HEK293 (cell line): ENCODE data around the gene HOXC11.

Source experiments
- CTCF ChIA-PET: fragments of 350-600 bp; formaldehyde crosslinking; extraction: SDS; loops from one replicate; lab custom pipeline; 2021; ENCODE audit warnings: antibody characterized with exemption; lab: Yijun Ruan, JAX
- POLR2A ChIA-PET: fragments of 300-600 bp; formaldehyde crosslinking; extraction: SDS; loops from one replicate; lab custom pipeline; 2020; ENCODE audit warnings: antibody characterized with exemption, inconsistent platforms; lab: Yijun Ruan, JAX
- H3K27ac ChIP-seq: fragments of 200-500 bp; sonication (Bioruptor generic); 2 replicates; pipeline ENCODE4 v1.5.1; 2014; ENCODE audit warnings: low read depth, low read length, control low read depth, inconsistent platforms; ENCODE audit errors: extremely low read depth
- H3K36me3 ChIP-seq, 2 experiments: fragments of 200-500 bp in 1 of 2; sonication (Bioruptor generic) in 1 of 2; 1 replicate in 1 of 2; 2 replicates in 1 of 2; pipeline ENCODE4 v1.5.1; 2014 to 2017; ENCODE audit warnings: inconsistent platforms in 2 of 2, low read length in 2 of 2; ENCODE audit not compliant: control insufficient read depth in 2 of 2, insufficient read depth in 1 of 2
- H3K4me1 ChIP-seq: fragments of 200-500 bp; sonication (Bioruptor generic); 2 replicates; pipeline ENCODE4 v1.5.1; 2014; ENCODE audit warnings: mild to moderate bottlenecking, low read length, inconsistent platforms; ENCODE audit not compliant: control insufficient read depth, insufficient read depth
- H3K4me3 ChIP-seq: 2 replicates; pipeline ENCODE4 v1.5.1; 2011; ENCODE audit warnings: low read depth, mild to moderate bottlenecking, control low read depth, low read length, moderate library complexity
- H3K9me3 ChIP-seq: fragments of 200-500 bp; sonication (Bioruptor generic); 2 replicates; pipeline ENCODE4 v1.5.1; 2014; ENCODE audit warnings: low read depth, low read length, inconsistent platforms; ENCODE audit not compliant: control insufficient read depth, insufficient read depth
- EGR2 ChIP-seq: fragments of 450-650 bp; formaldehyde crosslinking; IDR thresholded peaks from 2 replicates; pipeline ENCODE4 v1.5.1; 2016; ENCODE audit warnings: low read depth, missing biosample characterization, missing genetic modification characterization
- KLF8 ChIP-seq: fragments of 450-650 bp; formaldehyde crosslinking; IDR thresholded peaks from 2 replicates; pipeline ENCODE4 v1.5.1; 2016; ENCODE audit warnings: missing biosample characterization, missing genetic modification characterization
- SP7 ChIP-seq: fragments of 450-650 bp; formaldehyde crosslinking; IDR thresholded peaks from 2 replicates; pipeline ENCODE4 v1.5.1; 2016; ENCODE audit warnings: missing biosample characterization, missing genetic modification characterization
- ZFP3 ChIP-seq: fragments of 450-650 bp; formaldehyde crosslinking; IDR thresholded peaks from 2 replicates; pipeline ENCODE4 v1.5.1; 2016; ENCODE audit warnings: low read depth, missing biosample characterization, missing genetic modification characterization
- ZNF10 ChIP-seq: fragments of 450-650 bp; formaldehyde crosslinking; IDR thresholded peaks from 2 replicates; pipeline ENCODE4 v1.5.1; 2017; ENCODE audit warnings: missing biosample characterization, missing genetic modification characterization
- ZNF202 ChIP-seq: fragments of 450-650 bp; formaldehyde crosslinking; IDR thresholded peaks from 2 replicates; pipeline ENCODE4 v1.5.1; 2016; ENCODE audit warnings: missing biosample characterization, missing genetic modification characterization, borderline replicate concordance
- ZNF394 ChIP-seq: fragments of 450-650 bp; formaldehyde crosslinking; IDR thresholded peaks from 2 replicates; pipeline ENCODE4 v1.5.1; 2016; ENCODE audit warnings: missing biosample characterization, missing genetic modification characterization, mild to moderate bottlenecking, moderate library complexity, borderline replicate concordance
- ZNF629 ChIP-seq: fragments of 450-650 bp; formaldehyde crosslinking; IDR thresholded peaks from 2 replicates; pipeline ENCODE4 v1.5.1; 2017; ENCODE audit warnings: missing biosample characterization, missing genetic modification characterization
- ZNF677 ChIP-seq: fragments of 450-650 bp; IDR thresholded peaks from 2 replicates; pipeline ENCODE4 v1.5.0; 2018; ENCODE audit warnings: missing biosample characterization, mild to moderate bottlenecking, missing genetic modification characterization, moderate library complexity
- ZNF776 ChIP-seq: fragments of 450-650 bp; formaldehyde crosslinking; IDR thresholded peaks from 2 replicates; pipeline ENCODE4 v1.5.0; 2017; ENCODE audit warnings: missing biosample characterization, missing genetic modification characterization, borderline replicate concordance
- TF ChIP-seq, protein P1 (sequence below): fragments of 450-650 bp; formaldehyde crosslinking; IDR thresholded peaks from 2 replicates; pipeline ENCODE4 v1.5.1; 2016; ENCODE audit warnings: missing biosample characterization, missing genetic modification characterization, low read depth
- TF ChIP-seq, protein P2 (sequence below): fragments of 450-650 bp; formaldehyde crosslinking; IDR thresholded peaks from 2 replicates; pipeline ENCODE4 v1.5.1; 2016; ENCODE audit warnings: missing biosample characterization, missing genetic modification characterization
- TF ChIP-seq, protein P3 (sequence below): fragments of 450-650 bp; formaldehyde crosslinking; IDR thresholded peaks from 2 replicates; pipeline ENCODE4 v1.5.1; 2017; ENCODE audit warnings: missing biosample characterization, missing genetic modification characterization
- TF ChIP-seq, protein P4 (sequence below): fragments of 450-650 bp; formaldehyde crosslinking; IDR thresholded peaks from 2 replicates; pipeline ENCODE4 v1.5.1; 2016; ENCODE audit warnings: missing biosample characterization, missing genetic modification characterization
- TF ChIP-seq, protein P5 (sequence below): fragments of 450-650 bp; formaldehyde crosslinking; conservative IDR thresholded peaks from 2 replicates; pipeline ENCODE4 v1.5.1; 2016; ENCODE audit warnings: low read depth, missing biosample characterization, missing genetic modification characterization
- TF ChIP-seq, protein P6 (sequence below): fragments of 450-650 bp; formaldehyde crosslinking; IDR thresholded peaks from 2 replicates; pipeline ENCODE4 v1.5.1; 2016; ENCODE audit warnings: missing biosample characterization, missing genetic modification characterization
- TF ChIP-seq, protein P7 (sequence below): fragments of 450-650 bp; formaldehyde crosslinking; optimal IDR thresholded peaks from 2 replicates; pipeline ENCODE3; 2016; ENCODE audit warnings: missing biosample characterization, mild to moderate bottlenecking, missing genetic modification characterization

HOXC11 gene

DNA sequence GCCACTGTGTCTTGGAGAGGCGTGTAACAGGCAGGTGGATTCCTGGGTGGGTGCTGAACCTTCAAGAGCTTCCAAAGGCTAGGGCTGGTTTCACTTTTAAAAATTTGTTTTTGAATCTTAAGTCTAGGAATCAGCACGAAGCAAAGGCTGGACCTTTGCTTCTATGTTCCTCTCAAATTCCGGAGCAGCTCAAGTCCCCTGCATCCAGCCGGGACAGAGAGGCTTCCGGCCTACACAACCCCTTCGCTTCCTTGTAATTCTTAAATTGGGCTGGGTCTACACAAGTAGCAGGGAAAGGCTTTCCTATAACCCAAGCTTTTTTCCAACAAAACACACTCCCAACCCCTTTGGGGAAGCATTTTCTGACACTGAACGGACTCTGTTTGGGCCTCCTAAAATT, 9.9 kb upstream of the HOXC11 start (continued):
- TF ChIP-seq ZFP3 (no peak), EGR2 (tag by site-specific recombination) (no peak), ZNF202 (tag by site-specific recombination) (no peak), ZNF677 (no peak), ZNF629 (tag by site-specific recombination) (no peak)
- TF ChIP-seq, protein P1, sequence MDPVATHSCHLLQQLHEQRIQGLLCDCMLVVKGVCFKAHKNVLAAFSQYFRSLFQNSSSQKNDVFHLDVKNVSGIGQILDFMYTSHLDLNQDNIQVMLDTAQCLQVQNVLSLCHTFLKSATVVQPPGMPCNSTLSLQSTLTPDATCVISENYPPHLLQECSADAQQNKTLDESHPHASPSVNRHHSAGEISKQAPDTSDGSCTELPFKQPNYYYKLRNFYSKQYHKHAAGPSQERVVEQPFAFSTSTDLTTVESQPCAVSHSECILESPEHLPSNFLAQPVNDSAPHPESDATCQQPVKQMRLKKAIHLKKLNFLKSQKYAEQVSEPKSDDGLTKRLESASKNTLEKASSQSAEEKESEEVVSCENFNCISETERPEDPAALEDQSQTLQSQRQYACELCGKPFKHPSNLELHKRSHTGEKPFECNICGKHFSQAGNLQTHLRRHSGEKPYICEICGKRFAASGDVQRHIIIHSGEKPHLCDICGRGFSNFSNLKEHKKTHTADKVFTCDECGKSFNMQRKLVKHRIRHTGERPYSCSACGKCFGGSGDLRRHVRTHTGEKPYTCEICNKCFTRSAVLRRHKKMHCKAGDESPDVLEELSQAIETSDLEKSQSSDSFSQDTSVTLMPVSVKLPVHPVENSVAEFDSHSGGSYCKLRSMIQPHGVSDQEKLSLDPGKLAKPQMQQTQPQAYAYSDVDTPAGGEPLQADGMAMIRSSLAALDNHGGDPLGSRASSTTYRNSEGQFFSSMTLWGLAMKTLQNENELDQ (tag by site-specific recombination) = no peak

DNA sequence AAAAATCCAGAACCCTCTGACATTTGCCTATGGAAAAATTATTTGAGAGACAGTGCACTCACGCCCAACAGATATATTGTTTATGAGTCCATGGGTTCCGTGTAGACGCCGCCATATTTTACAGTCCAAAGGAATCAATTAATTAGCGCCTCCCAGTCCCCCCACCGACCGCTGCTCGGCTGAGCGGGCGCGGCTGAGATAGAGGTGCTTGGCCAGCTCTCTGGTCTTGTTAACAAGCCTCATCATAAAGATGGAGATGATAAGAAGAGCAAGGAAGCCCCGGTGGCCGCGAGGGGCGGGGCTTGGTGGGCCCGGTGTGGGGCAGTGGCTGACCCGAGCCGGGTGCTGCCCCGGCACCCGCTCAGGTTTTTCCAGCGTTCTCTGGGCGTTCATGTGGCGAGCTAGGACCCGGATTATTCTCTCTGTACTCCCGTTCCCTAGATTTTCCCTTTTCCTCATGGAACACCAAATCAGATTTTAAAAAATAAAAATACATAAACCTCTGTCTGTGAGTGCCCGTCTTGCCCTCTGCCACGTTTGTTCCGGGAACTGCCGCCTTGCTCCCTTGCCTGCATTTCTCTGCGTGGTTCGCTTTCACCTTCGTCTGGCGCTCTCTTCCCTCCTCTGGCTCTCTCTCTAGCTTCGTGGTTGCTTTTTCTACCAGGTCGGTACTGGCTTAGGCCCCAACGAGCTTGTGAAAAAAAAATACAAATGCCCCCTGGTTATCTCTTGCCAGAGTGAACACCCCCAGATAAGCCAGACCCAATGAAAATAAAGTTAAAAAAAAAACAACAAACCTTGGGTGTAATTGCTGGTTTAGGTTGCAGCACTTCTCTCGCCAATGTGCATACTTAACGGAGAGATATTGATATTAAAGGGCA, 9.3 kb upstream of the HOXC11 start:
- ChIA-PET CTCF (interaction anchor here (0.5 to 1.4 kb wide), 5 partner anchors 76 to 261 kb away, joined by 3 to 4 read pairs (median 4); no protein-coding TSS in a partner anchor), POLR2A (interaction anchor here (1.3 kb wide), 1 partner anchor 22 kb away, joined by 3 read pairs; no protein-coding TSS in a partner anchor)
- Histone ChIP-seq H3K36me3 (peaks cover 0 to 8% of the 10 kb centered on the region in 2 experiments; a peak in 1 of 3 replicates), H3K4me3 (no peak overlapping the region), H3K9me3 (no peaks in the 10 kb centered on the region), H3K27ac (peak overlapping the region; percentile 96), H3K4me1 (peaks cover 50% of the 10 kb centered on the region)
- TF ChIP-seq ZNF776 = no peak
- TF ChIP-seq, protein P2, sequence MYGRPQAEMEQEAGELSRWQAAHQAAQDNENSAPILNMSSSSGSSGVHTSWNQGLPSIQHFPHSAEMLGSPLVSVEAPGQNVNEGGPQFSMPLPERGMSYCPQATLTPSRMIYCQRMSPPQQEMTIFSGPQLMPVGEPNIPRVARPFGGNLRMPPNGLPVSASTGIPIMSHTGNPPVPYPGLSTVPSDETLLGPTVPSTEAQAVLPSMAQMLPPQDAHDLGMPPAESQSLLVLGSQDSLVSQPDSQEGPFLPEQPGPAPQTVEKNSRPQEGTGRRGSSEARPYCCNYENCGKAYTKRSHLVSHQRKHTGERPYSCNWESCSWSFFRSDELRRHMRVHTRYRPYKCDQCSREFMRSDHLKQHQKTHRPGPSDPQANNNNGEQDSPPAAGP = 0 out of 2 replicates have a peak, but pooled peaks have one; percentile 21
- TF ChIP-seq, protein P3, sequence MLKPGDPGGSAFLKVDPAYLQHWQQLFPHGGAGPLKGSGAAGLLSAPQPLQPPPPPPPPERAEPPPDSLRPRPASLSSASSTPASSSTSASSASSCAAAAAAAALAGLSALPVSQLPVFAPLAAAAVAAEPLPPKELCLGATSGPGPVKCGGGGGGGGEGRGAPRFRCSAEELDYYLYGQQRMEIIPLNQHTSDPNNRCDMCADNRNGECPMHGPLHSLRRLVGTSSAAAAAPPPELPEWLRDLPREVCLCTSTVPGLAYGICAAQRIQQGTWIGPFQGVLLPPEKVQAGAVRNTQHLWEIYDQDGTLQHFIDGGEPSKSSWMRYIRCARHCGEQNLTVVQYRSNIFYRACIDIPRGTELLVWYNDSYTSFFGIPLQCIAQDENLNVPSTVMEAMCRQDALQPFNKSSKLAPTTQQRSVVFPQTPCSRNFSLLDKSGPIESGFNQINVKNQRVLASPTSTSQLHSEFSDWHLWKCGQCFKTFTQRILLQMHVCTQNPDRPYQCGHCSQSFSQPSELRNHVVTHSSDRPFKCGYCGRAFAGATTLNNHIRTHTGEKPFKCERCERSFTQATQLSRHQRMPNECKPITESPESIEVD (tag by site-specific recombination) = peak; percentile 80
- TF ChIP-seq, protein P4, sequence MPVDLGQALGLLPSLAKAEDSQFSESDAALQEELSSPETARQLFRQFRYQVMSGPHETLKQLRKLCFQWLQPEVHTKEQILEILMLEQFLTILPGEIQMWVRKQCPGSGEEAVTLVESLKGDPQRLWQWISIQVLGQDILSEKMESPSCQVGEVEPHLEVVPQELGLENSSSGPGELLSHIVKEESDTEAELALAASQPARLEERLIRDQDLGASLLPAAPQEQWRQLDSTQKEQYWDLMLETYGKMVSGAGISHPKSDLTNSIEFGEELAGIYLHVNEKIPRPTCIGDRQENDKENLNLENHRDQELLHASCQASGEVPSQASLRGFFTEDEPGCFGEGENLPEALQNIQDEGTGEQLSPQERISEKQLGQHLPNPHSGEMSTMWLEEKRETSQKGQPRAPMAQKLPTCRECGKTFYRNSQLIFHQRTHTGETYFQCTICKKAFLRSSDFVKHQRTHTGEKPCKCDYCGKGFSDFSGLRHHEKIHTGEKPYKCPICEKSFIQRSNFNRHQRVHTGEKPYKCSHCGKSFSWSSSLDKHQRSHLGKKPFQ (tag by site-specific recombination) = peak; percentile 72
- TF ChIP-seq SP7 (tag by site-specific recombination) = peak; percentile 90
- TF ChIP-seq, protein P5, sequence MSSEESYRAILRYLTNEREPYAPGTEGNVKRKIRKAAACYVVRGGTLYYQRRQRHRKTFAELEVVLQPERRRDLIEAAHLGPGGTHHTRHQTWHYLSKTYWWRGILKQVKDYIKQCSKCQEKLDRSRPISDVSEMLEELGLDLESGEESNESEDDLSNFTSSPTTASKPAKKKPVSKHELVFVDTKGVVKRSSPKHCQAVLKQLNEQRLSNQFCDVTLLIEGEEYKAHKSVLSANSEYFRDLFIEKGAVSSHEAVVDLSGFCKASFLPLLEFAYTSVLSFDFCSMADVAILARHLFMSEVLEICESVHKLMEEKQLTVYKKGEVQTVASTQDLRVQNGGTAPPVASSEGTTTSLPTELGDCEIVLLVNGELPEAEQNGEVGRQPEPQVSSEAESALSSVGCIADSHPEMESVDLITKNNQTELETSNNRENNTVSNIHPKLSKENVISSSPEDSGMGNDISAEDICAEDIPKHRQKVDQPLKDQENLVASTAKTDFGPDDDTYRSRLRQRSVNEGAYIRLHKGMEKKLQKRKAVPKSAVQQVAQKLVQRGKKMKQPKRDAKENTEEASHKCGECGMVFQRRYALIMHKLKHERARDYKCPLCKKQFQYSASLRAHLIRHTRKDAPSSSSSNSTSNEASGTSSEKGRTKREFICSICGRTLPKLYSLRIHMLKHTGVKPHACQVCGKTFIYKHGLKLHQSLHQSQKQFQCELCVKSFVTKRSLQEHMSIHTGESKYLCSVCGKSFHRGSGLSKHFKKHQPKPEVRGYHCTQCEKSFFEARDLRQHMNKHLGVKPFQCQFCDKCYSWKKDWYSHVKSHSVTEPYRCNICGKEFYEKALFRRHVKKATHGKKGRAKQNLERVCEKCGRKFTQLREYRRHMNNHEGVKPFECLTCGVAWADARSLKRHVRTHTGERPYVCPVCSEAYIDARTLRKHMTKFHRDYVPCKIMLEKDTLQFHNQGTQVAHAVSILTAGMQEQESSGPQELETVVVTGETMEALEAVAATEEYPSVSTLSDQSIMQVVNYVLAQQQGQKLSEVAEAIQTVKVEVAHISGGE (tag by site-specific recombination) = no peak
- peak; percentile 17; the same call in 1 of the 2 replicates for TF ChIP-seq ZNF394 (tag by site-specific recombination)
- TF ChIP-seq ZNF10 (tag by site-specific recombination) = peak; percentile 95
- TF ChIP-seq, protein P6, sequence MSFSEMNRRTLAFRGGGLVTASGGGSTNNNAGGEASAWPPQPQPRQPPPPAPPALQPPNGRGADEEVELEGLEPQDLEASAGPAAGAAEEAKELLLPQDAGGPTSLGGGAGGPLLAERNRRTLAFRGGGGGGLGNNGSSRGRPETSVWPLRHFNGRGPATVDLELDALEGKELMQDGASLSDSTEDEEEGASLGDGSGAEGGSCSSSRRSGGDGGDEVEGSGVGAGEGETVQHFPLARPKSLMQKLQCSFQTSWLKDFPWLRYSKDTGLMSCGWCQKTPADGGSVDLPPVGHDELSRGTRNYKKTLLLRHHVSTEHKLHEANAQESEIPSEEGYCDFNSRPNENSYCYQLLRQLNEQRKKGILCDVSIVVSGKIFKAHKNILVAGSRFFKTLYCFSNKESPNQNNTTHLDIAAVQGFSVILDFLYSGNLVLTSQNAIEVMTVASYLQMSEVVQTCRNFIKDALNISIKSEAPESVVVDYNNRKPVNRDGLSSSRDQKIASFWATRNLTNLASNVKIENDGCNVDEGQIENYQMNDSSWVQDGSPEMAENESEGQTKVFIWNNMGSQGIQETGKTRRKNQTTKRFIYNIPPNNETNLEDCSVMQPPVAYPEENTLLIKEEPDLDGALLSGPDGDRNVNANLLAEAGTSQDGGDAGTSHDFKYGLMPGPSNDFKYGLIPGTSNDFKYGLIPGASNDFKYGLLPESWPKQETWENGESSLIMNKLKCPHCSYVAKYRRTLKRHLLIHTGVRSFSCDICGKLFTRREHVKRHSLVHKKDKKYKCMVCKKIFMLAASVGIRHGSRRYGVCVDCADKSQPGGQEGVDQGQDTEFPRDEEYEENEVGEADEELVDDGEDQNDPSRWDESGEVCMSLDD (tag by site-specific recombination) = 0 out of 2 replicates have a peak, but pooled peaks have one; percentile 19
- TF ChIP-seq KLF8 (tag by site-specific recombination) = peak; percentile 38
- TF ChIP-seq ZNF677 = no peak
- TF ChIP-seq, protein P7, sequence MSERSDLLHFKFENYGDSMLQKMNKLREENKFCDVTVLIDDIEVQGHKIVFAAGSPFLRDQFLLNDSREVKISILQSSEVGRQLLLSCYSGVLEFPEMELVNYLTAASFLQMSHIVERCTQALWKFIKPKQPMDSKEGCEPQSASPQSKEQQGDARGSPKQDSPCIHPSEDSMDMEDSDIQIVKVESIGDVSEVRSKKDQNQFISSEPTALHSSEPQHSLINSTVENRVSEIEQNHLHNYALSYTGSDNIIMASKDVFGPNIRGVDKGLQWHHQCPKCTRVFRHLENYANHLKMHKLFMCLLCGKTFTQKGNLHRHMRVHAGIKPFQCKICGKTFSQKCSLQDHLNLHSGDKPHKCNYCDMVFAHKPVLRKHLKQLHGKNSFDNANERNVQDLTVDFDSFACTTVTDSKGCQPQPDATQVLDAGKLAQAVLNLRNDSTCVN (tag by site-specific recombination) = peak; percentile 29
